Endothelial cell of umbilical vein (primary cell): ENCODE measurements around the gene C7orf33. TPM values are rescaled to one million over a fixed set of nuclear protein-coding genes. Genes with fewer than 3 reads are reported as not detected.

Source experiments
- BruUV-seq: library from RNA; stranded (reverse); fragments of 400-500 nt; replicated peaks from 2 replicates; lab custom pipeline; 2021; lab: Mats Ljungman, UMichigan
- CTCF ChIA-PET: fragments of 300-600, 350-600 bp; sonication (Branson Sonifier 250); formaldehyde crosslinking; loops from one replicate; lab custom pipeline; 2021; ENCODE audit warnings: antibody characterized with exemption, inconsistent platforms; lab: Charles Lee
- POLR2A ChIA-PET: fragments of 300-600, 350-600 bp; sonication (Branson Sonifier 250); formaldehyde crosslinking; loops from one replicate; lab custom pipeline; 2021; ENCODE audit warnings: antibody characterized with exemption, inconsistent platforms; lab: Charles Lee
- DNase-seq: peaks from one replicate; pipeline ENCODE4 v3.0.0-alpha.2; 2011; ENCODE audit warnings: low read depth, low spot score
- FAIRE-seq: peaks from 2 replicates; lab custom pipeline; 2011; peaks lifted over from hg19 to GRCh38; lab: Jason Lieb, UNC
- H2AFZ ChIP-seq: 2 replicates; pipeline ENCODE4 v1.6.0; 2012; ENCODE audit warnings: low read depth, low read length, control low read depth, inconsistent platforms
- H3K27ac ChIP-seq: 2 replicates; pipeline ENCODE4 v1.5.1; 2011; ENCODE audit warnings: low read depth, mild to moderate bottlenecking, control low read depth, low read length, moderate library complexity; ENCODE audit not compliant: insufficient read depth
- H3K27me3 ChIP-seq, 2 experiments: 2 replicates each; pipeline versions ENCODE4 v1.6.0 to v1.6.1; 2011; ENCODE audit warnings: low read length in 2 of 2, mixed read lengths in 1 of 2; ENCODE audit not compliant: control insufficient read depth in 2 of 2, insufficient read depth in 2 of 2
- H3K36me3 ChIP-seq, 2 experiments: 2 replicates in 1 of 2; 3 replicates in 1 of 2; pipeline ENCODE4 v1.5.1; 2011; ENCODE audit warnings: low read length in 2 of 2, mild to moderate bottlenecking in 1 of 2, moderate library complexity in 1 of 2; ENCODE audit not compliant: control insufficient read depth in 2 of 2, insufficient read depth in 2 of 2; ENCODE audit errors: extremely low read depth in 1 of 2
- H3K4me1 ChIP-seq: 3 replicates; pipeline ENCODE4 v1.5.1; 2011; ENCODE audit warnings: mild to moderate bottlenecking, low read length; ENCODE audit not compliant: control insufficient read depth, insufficient read depth; ENCODE audit errors: extremely low read depth
- H3K4me2 ChIP-seq: 2 replicates; pipeline ENCODE4 v1.6.1; 2011; ENCODE audit warnings: low read length, control low read depth, mixed read lengths; ENCODE audit not compliant: insufficient read depth
- H3K4me3 ChIP-seq, 3 experiments: fragments of 200-600 bp in 1 of 3; sonication (generic), shearing (Covaris generic) in 1 of 3; replicated peaks in 1 of 3; 2 replicates each; pipeline ENCODE4 v1.5.1; 2011 to 2016; ENCODE audit warnings: control low read depth in 3 of 3, low read length in 3 of 3, mild to moderate bottlenecking in 2 of 3, inconsistent platforms in 1 of 3, low read depth in 1 of 3, moderate library complexity in 1 of 3; ENCODE audit not compliant: insufficient read depth in 1 of 3
- H3K79me2 ChIP-seq: 2 replicates; pipeline ENCODE4 v1.6.0; 2012; ENCODE audit warnings: low read length, inconsistent platforms; ENCODE audit not compliant: control insufficient read depth, insufficient read depth
- H3K9ac ChIP-seq: replicated peaks from 2 replicates; pipeline ENCODE3; 2011; ENCODE audit warnings: low read length, control low read depth; ENCODE audit not compliant: insufficient read depth; ENCODE audit errors: extremely low read depth
- H3K9me1 ChIP-seq: replicated peaks from 3 replicates; pipeline ENCODE4 v1.6.0; 2011; ENCODE audit warnings: mild to moderate bottlenecking, low read length; ENCODE audit not compliant: control insufficient read depth, insufficient read depth; ENCODE audit errors: extremely low read depth
- H3K9me3 ChIP-seq: replicated peaks from 2 replicates; pipeline ENCODE4 v1.5.1; 2012; ENCODE audit warnings: low read length, inconsistent platforms; ENCODE audit not compliant: control insufficient read depth, insufficient read depth
- H4K20me1 ChIP-seq: replicated peaks from 2 replicates; pipeline ENCODE3; 2011; ENCODE audit warnings: mild to moderate bottlenecking, low read length; ENCODE audit not compliant: control insufficient read depth, insufficient read depth; ENCODE audit errors: extremely low read depth
- CTCF ChIP-seq, 2 donors: IDR thresholded peaks; 1 replicate in 1 of 2; 2 replicates in 1 of 2; pipeline ENCODE4 v1.5.1; 2011; ENCODE audit warnings: low read length in 2 of 2, mild to moderate bottlenecking in 2 of 2, moderate library complexity in 2 of 2, control low read depth in 1 of 2, inconsistent platforms in 1 of 2, low read depth in 1 of 2; ENCODE audit not compliant: insufficient read depth in 1 of 2; ENCODE audit errors: extremely low read depth in 1 of 2
- EZH2 ChIP-seq: IDR thresholded peaks from 2 replicates; pipeline ENCODE4 v1.6.1; 2012; ENCODE audit warnings: borderline replicate concordance, low read depth, mild to moderate bottlenecking, moderate library complexity, low read length, inconsistent platforms; ENCODE audit not compliant: severe bottlenecking
- FOS ChIP-seq: IDR thresholded peaks from 2 replicates; pipeline ENCODE4 v1.6.1; 2011; ENCODE audit warnings: mild to moderate bottlenecking, low read length, moderate library complexity, borderline replicate concordance; ENCODE audit not compliant: insufficient read depth
- GATA2 ChIP-seq: IDR thresholded peaks from 2 replicates; pipeline ENCODE4 v1.7.0; 2011; ENCODE audit warnings: low read depth, mild to moderate bottlenecking, moderate library complexity, mixed read lengths, low read length; ENCODE audit not compliant: insufficient read length, insufficient read depth
- JUN ChIP-seq: IDR thresholded peaks from 2 replicates; pipeline ENCODE4 v1.6.1; 2011; ENCODE audit warnings: borderline replicate concordance, low read depth; ENCODE audit not compliant: insufficient read length, insufficient read depth
- MAX ChIP-seq: IDR thresholded peaks from 2 replicates; pipeline ENCODE4 v1.6.1; 2011; ENCODE audit not compliant: insufficient read depth, insufficient read length
- MYC ChIP-seq: IDR thresholded peaks from one replicate; pipeline ENCODE4 v1.6.1; 2011; ENCODE audit warnings: mild to moderate bottlenecking, low read depth, low read length
- POLR2A ChIP-seq: IDR thresholded peaks from 2 replicates; pipeline ENCODE4 v1.6.1; 2012; ENCODE audit warnings: low read depth, mild to moderate bottlenecking, control low read depth, low read length
- POLR2AphosphoS5 ChIP-seq: IDR thresholded peaks from 2 replicates; pipeline ENCODE4 v1.6.1; 2012; ENCODE audit warnings: low read depth, mild to moderate bottlenecking, control low read depth, low read length, moderate library complexity; ENCODE audit not compliant: insufficient read depth
- dilution Hi-C: fragments of 300-500 bp; cut with MboI; formaldehyde crosslinking; loops from one replicate; pipeline ENCODE4 v1.15.0; 2019; ENCODE audit warnings: low sequenced_read_pairs; ENCODE audit not compliant: extremely low pct_ligation_motif_present
- intact Hi-C: fragments of 100-400 bp; cut with micrococcal nuclease; formaldehyde crosslinking; loops from one replicate; pipeline ENCODE4 v1.10.0; 2022
- polyA plus RNA-seq, 4 experiments: library from polyadenylated mRNA; depleted of rRNA in 3 of 4; stranded (reverse) in 3 of 4; unstranded in 1 of 4; fragments of >200 nt; gene quantifications; 2 replicates each; pipeline versions ENCODE4 v1.2.1 to v1.2.3, GENCODE V29; 2011 to 2012; ENCODE audit warnings: missing spikeins in 1 of 4
- total RNA-seq: library from RNA; stranded (reverse); gene quantifications from 2 replicates; pipeline ENCODE4 v1.2.3, GENCODE V29; 2021

The C7orf33 gene
- total and polyA plus RNA-seq, 2 donors (not counting 3 experiments of a cell fraction or from before 2014, with no cell fraction given) = not detected

GRCh38 chr7:148546857-148547256, 43.7 kb upstream of the C7orf33 start:
- Histone ChIP-seq H3K9me1 (no peaks in the 10 kb centered on the region), H3K36me3 (no peaks in the 10 kb centered on the region), H3K9me3 (no peaks in the 10 kb centered on the region), H3K27me3 (no peaks in the 10 kb centered on the region), H3K4me3 (no peak overlapping the region), H3K9ac (no peak overlapping the region), H3K4me1 (no peaks in the 10 kb centered on the region), H3K79me2 (no peaks in the 10 kb centered on the region), H2AFZ (no peak overlapping the region), H3K4me2 (no peak overlapping the region), H4K20me1 (no peaks in the 10 kb centered on the region), H3K27ac (no peak overlapping the region)
- BruUV-seq = no TSS peak
- ChIA-PET POLR2A (no interaction called here), CTCF (no interaction called here)
- DNase-seq (no peak), FAIRE-seq (no peak)
- no peak for TF ChIP-seq MAX
- TF ChIP-seq MYC = no peak
- TF ChIP-seq CTCF (IDR thresholded peaks at IDR 0.05; ENCODE audit: extremely low read depth in 1 of 2, insufficient read depth in 1 of 2, low read depth in 1 of 2, low read length in 2 of 2) = no peak
- TF ChIP-seq POLR2A = no peak
- no peak for TF ChIP-seq POLR2AphosphoS5
- no peak for TF ChIP-seq FOS
- no peak for TF ChIP-seq GATA2
- intact Hi-C loops (no loop called here), dilution Hi-C loops (no loop called here)

GRCh38 chr7:148547951-148548350, 42.6 kb upstream of the C7orf33 start:
- Histone ChIP-seq H2AFZ (no peak overlapping the region), H3K4me3 (no peak overlapping the region), H3K9me3 (no peaks in the 10 kb centered on the region), H3K36me3 (no peaks in the 10 kb centered on the region), H3K79me2 (no peaks in the 10 kb centered on the region), H4K20me1 (no peaks in the 10 kb centered on the region), H3K9me1 (no peaks in the 10 kb centered on the region), H3K9ac (no peak overlapping the region), H3K27ac (no peak overlapping the region), H3K27me3 (no peaks in the 10 kb centered on the region), H3K4me1 (no peaks in the 10 kb centered on the region), H3K4me2 (no peak overlapping the region)
- no peak for FAIRE-seq
- TF ChIP-seq FOS (no peak), MAX (no peak), GATA2 (no peak), EZH2 (no peak), JUN (no peak), POLR2AphosphoS5 (no peak), POLR2A (no peak), MYC (no peak), CTCF (IDR thresholded peaks at IDR 0.05; ENCODE audit: extremely low read depth in 1 of 2, insufficient read depth in 1 of 2, low read depth in 1 of 2, low read length in 2 of 2) (no peak)
- intact Hi-C loops (no loop called here), dilution Hi-C loops (no loop called here)
- DNase-seq = no peak
- no TSS peak for BruUV-seq
- ChIA-PET CTCF (no interaction called here), POLR2A (no interaction called here)
